Rectal smooth muscle tissue (tissue), 1 donor: ENCODE data around the gene TPRN.

Source experiments
- H3K27ac ChIP-seq: one replicate; pipeline ENCODE4 v1.7.0; 2013; ENCODE audit warnings: low read depth, low read length, inconsistent platforms
- H3K27me3 ChIP-seq: one replicate; pipeline ENCODE4 v1.7.0; 2013; ENCODE audit warnings: low read length; ENCODE audit not compliant: control insufficient read depth, insufficient read depth
- H3K36me3 ChIP-seq: one replicate; pipeline ENCODE4 v1.7.0; 2013; ENCODE audit warnings: low read length; ENCODE audit not compliant: control insufficient read depth, insufficient read depth
- H3K4me1 ChIP-seq: one replicate; pipeline ENCODE4 v1.7.0; 2013; ENCODE audit warnings: low read length; ENCODE audit not compliant: control insufficient read depth, insufficient read depth
- H3K4me3 ChIP-seq: one replicate; pipeline ENCODE4 v1.7.0; 2013; ENCODE audit warnings: low read length
- H3K9ac ChIP-seq: one replicate; pipeline ENCODE4 v1.7.0; 2013; ENCODE audit warnings: low read length

Gene TPRN

DNA sequence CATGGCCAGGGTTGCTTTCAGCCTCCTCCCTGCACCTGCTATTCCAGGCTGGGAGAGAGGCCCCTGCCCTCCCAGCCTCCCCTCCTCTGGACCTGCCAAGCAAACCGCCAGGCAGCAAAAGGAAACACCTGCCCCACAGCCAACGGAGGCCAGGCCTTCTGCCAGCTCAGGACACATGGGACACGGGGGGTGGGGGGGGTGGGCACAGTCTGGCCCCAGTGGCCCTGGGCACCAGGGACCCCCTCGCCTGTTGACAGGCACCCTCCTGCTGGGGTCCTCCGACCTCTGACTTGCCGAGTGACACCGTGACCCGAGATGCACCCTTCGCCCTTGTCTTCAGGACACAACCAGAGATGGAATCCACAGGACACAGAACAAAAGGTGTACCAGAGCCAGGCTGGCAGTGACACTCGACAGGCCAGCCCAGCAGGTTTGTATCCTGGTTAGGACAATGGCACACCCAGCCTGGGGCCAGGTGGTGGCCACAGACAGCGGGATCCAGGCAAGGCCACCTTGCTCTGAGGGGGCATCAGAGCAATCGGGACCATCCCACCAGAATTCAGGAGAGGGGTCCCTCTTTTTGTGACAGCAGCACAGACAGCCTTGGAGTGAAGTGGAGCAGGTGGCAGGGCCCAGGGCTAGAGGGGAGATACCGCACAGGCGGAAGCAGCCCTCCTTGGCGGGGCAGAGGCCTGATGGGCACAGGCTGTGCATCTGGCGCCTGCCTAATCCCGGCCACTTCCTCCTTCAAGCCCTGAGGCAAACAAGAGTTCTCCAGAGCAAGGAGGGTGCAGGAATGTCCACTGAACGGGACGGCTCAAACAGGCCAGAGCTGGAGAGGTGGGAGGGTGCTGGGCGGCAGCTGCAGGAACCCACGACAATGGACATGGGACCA lies 27.4 kb downstream of the TPRN start:
- H3K27ac ChIP-seq = no peak overlapping the region
- no peaks in the 10 kb centered on the region for H3K4me1 ChIP-seq
- H3K9ac ChIP-seq = no peak overlapping the region
- no peaks in the 10 kb centered on the region for H3K36me3 ChIP-seq
- H3K27me3 ChIP-seq = peaks cover 30% of the 10 kb centered on the region
- H3K4me3 ChIP-seq = no peak overlapping the region

DNA sequence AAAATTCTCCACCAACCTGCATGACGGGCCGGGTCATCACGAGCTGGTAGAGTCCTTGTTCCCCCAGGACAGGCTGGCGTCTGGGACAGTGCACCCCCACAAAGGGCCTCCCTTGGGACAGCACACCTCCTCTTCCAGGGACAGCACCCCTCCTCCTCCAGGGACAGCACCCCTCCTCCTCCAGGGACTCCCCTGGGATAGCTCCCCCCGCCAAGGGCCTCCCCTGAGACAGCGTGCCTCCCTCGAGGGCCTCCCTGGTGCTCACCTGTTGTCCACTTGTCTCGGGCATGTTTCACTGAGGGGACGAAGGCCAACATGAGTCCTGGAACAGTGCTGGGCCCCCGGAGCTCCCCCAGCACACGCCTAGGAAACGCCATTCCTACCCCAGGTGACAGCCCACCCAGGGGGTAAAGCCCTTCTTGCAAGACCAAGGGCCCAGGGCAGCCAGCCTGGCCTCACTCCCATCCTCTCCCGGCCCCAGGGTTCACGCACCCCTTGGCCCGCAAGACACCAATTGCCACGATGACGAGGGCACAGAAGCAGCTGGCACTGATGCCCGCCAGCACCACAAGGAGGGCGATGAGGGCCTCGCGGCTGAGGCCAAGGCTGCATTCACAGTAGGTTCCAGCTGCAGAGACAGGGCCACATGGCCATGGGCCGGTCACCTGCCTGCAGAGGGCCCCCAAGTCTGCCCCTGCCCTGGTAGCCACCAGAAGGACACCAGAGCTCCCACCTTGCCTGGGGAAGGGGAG lies 29.2 kb downstream of the TPRN start:
- peaks cover 38% of the 10 kb centered on the region for H3K27me3 ChIP-seq
- no peaks in the 10 kb centered on the region for H3K36me3 ChIP-seq
- no peak overlapping the region for H3K9ac ChIP-seq
- H3K4me1 ChIP-seq = no peaks in the 10 kb centered on the region
- no peak overlapping the region for H3K4me3 ChIP-seq
- H3K27ac ChIP-seq = no peak overlapping the region

DNA sequence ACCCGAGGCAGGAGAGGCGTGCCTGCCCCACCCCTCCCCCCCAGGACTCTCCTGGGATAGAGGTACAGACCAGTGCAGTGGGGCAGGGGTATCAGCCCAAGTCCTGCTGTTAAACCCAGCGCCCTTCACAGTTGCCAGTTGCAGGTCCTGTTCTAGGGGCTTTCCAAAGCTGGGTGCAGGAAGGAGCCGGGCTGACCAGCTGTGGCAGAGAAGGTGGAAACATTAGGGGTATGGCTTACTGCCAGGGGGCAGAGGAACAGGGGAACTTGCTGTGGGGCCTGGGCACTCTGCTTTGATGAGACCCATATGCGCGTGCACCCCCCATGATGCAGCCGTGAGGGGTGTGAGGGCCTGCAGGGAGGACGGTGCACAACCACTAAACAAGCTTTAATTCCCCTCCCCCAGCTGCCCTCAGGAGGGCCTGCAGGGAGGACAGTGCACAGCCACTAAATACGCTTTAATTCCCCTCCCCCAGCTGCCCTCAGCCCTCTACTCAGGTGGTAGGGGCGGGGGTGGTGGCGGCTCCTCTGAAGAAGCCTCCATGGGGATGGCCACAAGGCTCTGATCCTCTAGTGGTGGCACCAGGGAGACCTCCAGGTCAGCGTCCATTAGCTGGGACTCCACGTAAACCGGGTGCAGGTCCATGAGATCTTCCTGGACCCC lies 29.9 kb downstream of the TPRN start:
- no peak overlapping the region for H3K27ac ChIP-seq
- H3K27me3 ChIP-seq = peaks cover 44% of the 10 kb centered on the region
- H3K9ac ChIP-seq = no peak overlapping the region

DNA sequence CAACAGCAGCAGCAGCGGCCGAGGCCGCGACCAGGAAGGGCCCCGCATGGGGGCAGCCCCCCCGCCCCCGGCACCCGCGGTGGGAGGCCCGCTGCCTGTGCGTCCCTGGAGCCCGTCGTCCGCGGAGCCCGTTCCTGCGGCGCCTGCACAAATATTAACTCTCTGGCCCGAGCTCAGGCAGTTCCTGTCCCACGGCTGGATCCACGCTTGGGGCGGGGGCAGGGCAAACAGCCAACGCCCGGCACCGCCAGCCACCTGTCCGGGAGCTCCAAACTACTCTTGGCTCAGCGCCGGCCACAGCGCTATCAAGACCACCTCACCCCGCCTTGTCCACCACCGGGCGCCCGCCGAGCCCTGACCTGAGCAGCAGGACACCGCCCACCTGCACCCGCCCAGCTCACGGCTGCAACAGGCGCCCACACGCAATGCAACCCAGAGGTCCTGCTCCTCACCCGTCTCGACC lies 30.6 kb downstream of the TPRN start, which contains the start of gene LRRC26:
Gene LRRC26, minus strand, starts transcription at position 156 of the 463 bp plus-strand sequence. Its CDS starts 108 bp downstream, at position 48.
- H3K4me3 ChIP-seq = peak within 1 kb of the TSS; percentile 54
- no peak within 1 kb of the TSS for H3K9ac ChIP-seq
- H3K27me3 ChIP-seq = peaks cover 50% of the 10 kb centered on the region

More for the DNA sequence above, 29.9 kb downstream of the TPRN start:
- no peaks in the 10 kb centered on the region for H3K36me3 ChIP-seq
- H3K4me3 ChIP-seq = no peak overlapping the region
- H3K4me1 ChIP-seq = no peaks in the 10 kb centered on the region

DNA sequence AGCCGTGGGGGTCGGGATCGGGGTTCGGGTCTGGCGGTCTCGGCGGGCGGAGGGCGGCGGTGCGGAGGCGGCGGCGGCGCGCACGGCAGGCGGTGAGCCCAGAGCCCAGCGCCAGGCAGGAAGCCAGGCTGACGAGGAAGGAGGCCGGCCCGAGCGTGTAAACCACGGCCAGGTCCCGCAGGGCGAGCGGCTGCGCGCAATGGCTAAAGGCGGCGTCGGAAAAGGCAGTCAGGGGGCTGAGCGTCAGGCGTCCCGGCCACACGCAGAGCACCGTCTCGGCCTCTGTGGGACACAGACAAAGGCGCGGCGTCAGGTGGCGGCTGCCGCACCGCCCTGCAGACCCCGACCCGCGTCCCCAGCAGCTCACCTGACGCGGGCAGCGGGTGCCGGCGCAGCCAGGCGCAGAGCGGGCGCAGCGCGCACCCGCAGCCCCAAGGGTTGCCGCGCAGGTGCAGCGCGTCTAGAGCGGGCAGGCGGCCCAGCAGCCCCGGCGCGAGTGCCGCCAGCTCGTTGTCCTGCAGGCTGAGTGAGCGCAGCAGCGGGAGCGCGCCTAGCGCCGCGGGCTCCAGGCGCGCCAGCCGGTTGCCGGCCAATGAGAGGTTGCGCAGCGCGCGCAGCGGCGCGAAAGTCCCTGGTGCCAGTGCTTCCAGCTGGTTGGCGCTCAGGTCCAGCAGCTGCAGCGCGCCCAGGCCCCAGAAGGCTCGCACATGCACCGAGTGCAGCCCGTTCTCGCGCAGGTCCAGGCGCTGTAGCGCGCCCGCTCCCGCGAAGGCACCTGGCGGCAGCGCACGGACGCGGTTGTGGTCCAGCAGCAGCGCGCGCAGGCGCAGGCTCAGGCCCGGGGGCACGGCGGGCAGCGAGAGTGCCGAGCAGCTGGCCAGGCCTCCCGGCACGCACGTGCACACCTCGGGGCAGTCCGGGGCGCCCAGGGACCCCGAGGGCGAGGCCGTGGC lies 31.4 kb downstream of the TPRN start:
- H3K9ac ChIP-seq = no peak overlapping the region
- peak overlapping the region; percentile 54 for H3K4me3 ChIP-seq
- H3K27me3 ChIP-seq = peaks cover 50% of the 10 kb centered on the region
- H3K27ac ChIP-seq = no peak overlapping the region
- no peaks in the 10 kb centered on the region for H3K4me1 ChIP-seq
- no peaks in the 10 kb centered on the region for H3K36me3 ChIP-seq

More for the DNA sequence above, 30.6 kb downstream of the TPRN start, which contains the start of gene LRRC26:
- H3K4me1 ChIP-seq = no peaks in the 10 kb centered on the region
- H3K27ac ChIP-seq = no peak within 1 kb of the TSS
- no peaks in the 10 kb centered on the region for H3K36me3 ChIP-seq

DNA sequence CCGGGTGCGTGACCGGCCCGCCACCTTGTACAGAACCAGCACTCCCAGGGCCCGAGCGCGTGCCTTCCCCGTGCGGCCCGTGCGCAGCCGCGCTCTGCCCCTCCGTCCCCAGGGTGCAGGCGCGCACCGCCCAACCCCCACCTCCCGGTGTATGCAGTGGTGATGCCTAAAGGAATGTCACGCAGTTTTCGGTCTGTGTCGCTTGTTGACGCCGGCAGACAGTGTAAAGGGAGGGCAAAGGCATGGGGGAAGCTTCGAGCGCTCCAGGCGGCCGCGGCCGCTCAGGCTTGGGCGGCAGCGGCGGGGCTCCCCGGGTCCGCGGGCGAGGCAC lies 32.0 kb downstream of the TPRN start:
- no peak overlapping the region for H3K9ac ChIP-seq
- peak overlapping the region; percentile 54 for H3K4me3 ChIP-seq
- no peaks in the 10 kb centered on the region for H3K36me3 ChIP-seq
- H3K4me1 ChIP-seq = no peaks in the 10 kb centered on the region
- H3K27ac ChIP-seq = no peak overlapping the region
- H3K27me3 ChIP-seq = peaks cover 51% of the 10 kb centered on the region

GRCh38 chr9:137167747-137168572 lies 32.6 kb downstream of the TPRN start:
- Histone ChIP-seq H3K27ac (no peak overlapping the region), H3K4me3 (no peak overlapping the region), H3K36me3 (no peaks in the 10 kb centered on the region), H3K4me1 (no peaks in the 10 kb centered on the region), H3K9ac (no peak overlapping the region), H3K27me3 (peaks cover 55% of the 10 kb centered on the region)

- Histone ChIP-seq H3K27me3 (peaks cover 59% of the 10 kb centered on the region), H3K4me1 (no peaks in the 10 kb centered on the region)
Measured at GRCh38 chr9:137167277-137167746, 33.2 kb downstream of the TPRN start.

GRCh38 chr9:137166380-137167229 lies 33.9 kb downstream of the TPRN start:
- no peak overlapping the region for H3K27ac ChIP-seq
- no peak overlapping the region for H3K9ac ChIP-seq
- peaks cover 56% of the 10 kb centered on the region for H3K27me3 ChIP-seq
- no peak overlapping the region for H3K4me3 ChIP-seq
- no peaks in the 10 kb centered on the region for H3K4me1 ChIP-seq
- no peaks in the 10 kb centered on the region for H3K36me3 ChIP-seq

More at GRCh38 chr9:137167277-137167746, 33.2 kb downstream of the TPRN start:
- H3K27ac ChIP-seq = no peak overlapping the region
- H3K4me3 ChIP-seq = no peak overlapping the region
- no peaks in the 10 kb centered on the region for H3K36me3 ChIP-seq
- H3K9ac ChIP-seq = no peak overlapping the region

- Histone ChIP-seq H3K4me1 (no peaks in the 10 kb centered on the region), H3K27me3 (peaks cover 52% of the 10 kb centered on the region), H3K4me3 (no peak overlapping the region), H3K36me3 (no peaks in the 10 kb centered on the region), H3K9ac (no peak overlapping the region), H3K27ac (no peak overlapping the region)
Measured at GRCh38 chr9:137165250-137165836, 35.2 kb downstream of the TPRN start.
